Mononuclear cell (primary cell): Measurements from ENCODE around the gene CCDC120. TPM values are rescaled to one million over a fixed set of nuclear protein-coding genes. Genes with fewer than 3 reads are reported as not detected.

Source experiments
- H3K27me3 ChIP-seq: 2 replicates; pipeline ENCODE4 v1.6.0; 2011; ENCODE audit warnings: low read length, control low read depth; ENCODE audit not compliant: insufficient read depth
- H3K4me1 ChIP-seq: 2 replicates; pipeline ENCODE4 v1.5.1; 2011; ENCODE audit warnings: mild to moderate bottlenecking, low read length, control low read depth; ENCODE audit not compliant: insufficient read depth
- H3K4me3 ChIP-seq: 2 replicates; pipeline ENCODE4 v1.5.1; 2011; ENCODE audit warnings: mild to moderate bottlenecking, low read length, moderate library complexity
- H3K9me3 ChIP-seq: 2 replicates; pipeline ENCODE4 v1.5.1; 2011; ENCODE audit warnings: low read depth, mild to moderate bottlenecking, control low read depth, low read length
- total RNA-seq: library from RNA; depleted of rRNA; stranded (reverse); fragments of >200 nt; gene quantifications from one replicate; pipeline ENCODE4 v1.2.3, GENCODE V29; 2012

The CCDC120 gene
- 2.9 TPM for total RNA-seq

DNA sequence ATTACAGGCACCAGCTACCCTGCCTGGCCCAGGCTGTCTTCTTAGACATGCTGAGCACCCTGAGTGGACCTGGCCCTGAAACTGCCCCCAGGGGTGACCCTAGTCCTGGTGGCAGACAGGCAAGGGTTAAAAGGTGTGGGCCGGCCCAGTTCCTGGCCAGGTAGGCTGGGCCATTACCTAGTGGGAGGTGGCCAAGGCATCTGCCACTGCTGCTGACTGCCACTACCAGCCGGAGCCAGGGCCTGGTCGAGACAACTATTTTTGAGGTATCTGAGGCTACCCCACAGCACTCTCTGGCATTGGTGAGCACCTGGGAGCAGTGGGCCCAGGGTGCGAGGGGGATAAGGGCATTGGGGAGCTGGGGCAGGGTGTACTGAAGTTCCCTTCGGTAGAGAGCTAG is at the start of gene CCDC120:
CCDC120 (plus strand) TSS at position 206 of the 400 bp plus-strand sequence. CDS start 3,043 bp downstream, outside the sequence.
- H3K27me3 ChIP-seq, result no peaks in the 10 kb centered on the region
- H3K4me1 ChIP-seq, result peaks cover 8% of the 10 kb centered on the region
- no peaks in the 10 kb centered on the region for H3K9me3 ChIP-seq
- no peak within 1 kb of the TSS for H3K4me3 ChIP-seq

DNA sequence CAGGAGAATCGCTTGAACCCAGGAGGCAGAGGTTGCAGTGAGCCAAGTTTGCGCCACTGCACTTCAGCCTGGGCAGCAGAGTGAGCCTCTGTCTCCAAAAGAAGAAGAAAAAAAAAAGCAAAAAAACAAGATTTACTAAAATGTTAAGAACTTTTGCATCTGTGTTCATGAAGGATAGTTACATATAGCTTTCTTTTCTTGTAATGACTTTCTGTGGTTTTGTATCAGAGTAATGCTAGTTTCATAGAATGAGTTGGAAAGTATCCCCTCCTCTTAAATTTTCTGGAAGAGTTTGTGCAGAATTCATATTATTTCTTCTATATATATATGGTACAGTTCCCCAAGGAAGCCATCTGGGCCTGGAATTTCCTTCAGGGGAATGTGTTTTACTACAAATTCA is 39.7 kb upstream of the CCDC120 start:
- H3K9me3 ChIP-seq, result no peaks in the 10 kb centered on the region
- no peaks in the 10 kb centered on the region for H3K27me3 ChIP-seq
- no peak overlapping the region for H3K4me3 ChIP-seq
- no peaks in the 10 kb centered on the region for H3K4me1 ChIP-seq

DNA sequence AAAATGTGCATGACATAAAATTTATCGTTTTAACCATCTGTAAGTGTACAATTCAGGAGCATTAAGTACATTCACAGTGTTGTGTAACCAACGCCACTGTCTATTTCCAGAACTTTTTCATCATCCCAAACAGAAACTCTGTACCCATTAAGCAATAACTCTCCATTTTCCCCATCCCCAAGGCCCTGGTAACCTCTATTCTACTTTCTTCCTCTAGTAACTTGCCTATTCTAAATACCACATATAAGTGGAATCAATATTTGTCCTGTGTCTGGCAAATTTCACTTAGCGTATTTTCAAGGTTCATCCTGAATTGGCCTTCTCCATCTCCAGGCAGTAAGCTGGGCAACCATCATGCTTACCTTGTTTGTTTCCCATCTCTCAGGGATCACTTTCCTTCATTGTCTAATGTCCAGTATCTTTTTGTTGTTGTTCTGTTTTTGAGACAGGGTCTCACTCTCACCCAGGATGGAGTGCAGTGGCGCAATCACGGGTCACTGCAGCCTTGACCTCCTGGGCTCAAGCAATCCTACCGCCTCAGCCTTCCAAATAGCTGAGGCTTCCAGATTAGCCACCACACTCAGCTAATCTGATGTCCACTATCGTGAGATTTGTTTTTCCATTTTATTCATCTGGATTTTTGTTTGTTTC is 39.1 kb upstream of the CCDC120 start:
- Histone ChIP-seq H3K4me3 (no peak overlapping the region), H3K9me3 (no peaks in the 10 kb centered on the region), H3K4me1 (no peaks in the 10 kb centered on the region), H3K27me3 (no peaks in the 10 kb centered on the region)

- H3K4me3 ChIP-seq, result no peak overlapping the region
- no peaks in the 10 kb centered on the region for H3K27me3 ChIP-seq
- H3K4me1 ChIP-seq, result peaks cover 12% of the 10 kb centered on the region
- H3K9me3 ChIP-seq, result no peaks in the 10 kb centered on the region
Observed at GRCh38 chrX:49029876-49030275, 28.9 kb upstream of the CCDC120 start.

- no peak overlapping the region for H3K4me3 ChIP-seq
- H3K9me3 ChIP-seq, result no peaks in the 10 kb centered on the region
- peaks cover 12% of the 10 kb centered on the region for H3K4me1 ChIP-seq
- H3K27me3 ChIP-seq, result no peaks in the 10 kb centered on the region
Observed at GRCh38 chrX:49030283-49030682, 28.5 kb upstream of the CCDC120 start.

DNA sequence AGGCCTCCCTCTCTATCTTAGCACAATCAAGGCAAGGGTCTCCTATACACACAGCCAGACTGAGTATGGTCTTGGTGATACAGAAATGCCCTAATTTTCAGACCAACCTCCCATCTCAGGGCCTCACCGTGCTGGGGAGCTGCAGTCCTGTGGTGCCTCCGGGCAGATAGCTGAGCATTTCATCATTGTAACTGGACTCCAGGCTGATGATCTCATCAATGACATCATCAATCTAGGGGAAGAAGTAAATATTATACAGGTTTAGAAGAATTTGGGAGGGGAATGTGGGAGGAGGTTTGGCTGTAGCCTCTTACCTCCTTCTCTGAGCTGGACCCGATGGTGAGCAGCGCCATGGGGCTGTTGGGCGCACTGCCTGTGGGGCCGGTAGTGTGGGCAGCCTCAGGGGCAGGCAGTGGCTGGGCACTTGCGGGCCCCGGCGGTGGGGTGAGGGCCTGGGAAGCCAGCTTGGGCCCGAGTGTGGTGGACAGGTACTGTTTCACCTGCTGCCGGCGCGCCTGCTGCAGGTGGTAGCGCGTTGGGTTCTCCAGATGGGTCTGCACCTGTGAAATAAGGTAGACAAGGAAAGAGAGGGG is 20.8 kb upstream of the CCDC120 start:
- Histone ChIP-seq H3K9me3 (no peaks in the 10 kb centered on the region), H3K4me1 (peaks cover 50% of the 10 kb centered on the region), H3K4me3 (no peak overlapping the region), H3K27me3 (no peaks in the 10 kb centered on the region)

- Histone ChIP-seq H3K9me3 (no peaks in the 10 kb centered on the region), H3K4me1 (peaks cover 44% of the 10 kb centered on the region), H3K27me3 (no peaks in the 10 kb centered on the region), H3K4me3 (no peak overlapping the region)
Observed at GRCh38 chrX:49039598-49040375, 19.0 kb upstream of the CCDC120 start.

DNA sequence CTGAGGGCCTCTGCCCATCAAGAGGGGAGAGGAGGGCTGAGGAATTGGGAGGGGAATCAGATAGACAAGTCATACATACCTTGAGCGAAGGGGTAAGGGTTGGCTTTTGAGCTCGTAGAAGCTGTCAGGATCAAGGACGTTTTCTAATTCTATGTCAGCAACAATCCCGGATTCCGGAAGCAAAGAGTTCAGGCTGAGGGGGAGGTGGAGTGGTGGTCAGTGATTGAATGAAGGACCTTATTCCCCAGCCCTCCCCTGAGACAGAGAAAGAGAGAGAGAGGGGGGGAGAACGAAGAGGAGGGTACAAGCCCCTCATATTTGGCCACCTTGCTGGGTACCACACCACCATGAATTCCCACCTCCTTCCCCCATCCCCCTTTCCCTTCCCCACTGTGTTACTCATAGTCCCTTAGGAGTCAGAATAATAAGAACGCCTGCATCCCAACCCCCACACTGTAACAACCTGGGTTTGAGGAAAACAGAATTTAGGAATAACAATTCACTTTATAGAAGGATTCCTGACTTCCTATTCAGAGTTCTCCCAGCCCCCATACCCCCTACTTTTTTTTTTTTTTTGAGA is 18.3 kb upstream of the CCDC120 start:
- H3K4me1 ChIP-seq, result peaks cover 44% of the 10 kb centered on the region
- no peaks in the 10 kb centered on the region for H3K27me3 ChIP-seq
- no peaks in the 10 kb centered on the region for H3K9me3 ChIP-seq
- H3K4me3 ChIP-seq, result no peak overlapping the region

DNA sequence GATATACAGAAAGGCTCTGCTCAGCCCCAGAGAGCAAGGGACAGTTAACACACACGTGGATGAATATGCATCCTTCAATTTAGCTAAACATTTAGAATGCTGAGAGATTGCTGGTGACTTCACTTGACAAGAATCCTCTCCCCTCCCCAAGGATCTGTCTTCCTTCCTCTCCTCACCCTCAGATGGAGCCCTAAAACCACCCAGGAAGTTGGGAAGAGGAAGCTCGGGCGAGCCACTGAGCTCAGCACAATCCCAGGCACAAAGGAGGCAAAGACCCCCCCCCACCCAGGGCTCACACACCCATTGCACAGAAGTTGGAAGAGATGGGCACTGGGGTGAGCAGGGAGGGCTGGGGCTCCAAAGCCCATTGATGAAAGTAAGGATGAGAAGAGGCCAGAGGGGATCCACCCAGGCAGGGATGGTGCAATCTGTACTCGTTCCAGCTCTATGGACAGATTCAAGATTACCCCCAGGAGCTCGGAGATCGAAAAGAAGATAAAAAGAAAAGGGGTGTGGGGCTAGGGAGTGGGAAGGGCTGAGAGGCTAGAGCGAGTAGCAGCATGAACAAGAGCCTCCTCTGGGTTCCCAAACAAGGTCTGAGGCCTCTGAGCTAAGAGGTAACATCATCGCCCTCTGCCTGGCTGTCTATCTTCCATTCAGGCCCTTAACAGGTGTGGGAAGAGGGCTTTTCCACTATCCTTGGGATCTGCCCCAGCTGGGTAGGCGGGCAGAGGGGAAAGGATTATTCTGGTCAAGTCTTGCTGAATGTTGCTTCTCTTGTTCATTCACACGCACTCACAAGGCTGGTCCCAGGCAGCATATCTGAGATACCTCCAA is 16.8 kb upstream of the CCDC120 start:
- Histone ChIP-seq H3K4me1 (peaks cover 44% of the 10 kb centered on the region), H3K4me3 (peak overlapping the region; percentile 64), H3K9me3 (no peaks in the 10 kb centered on the region), H3K27me3 (no peaks in the 10 kb centered on the region)

DNA sequence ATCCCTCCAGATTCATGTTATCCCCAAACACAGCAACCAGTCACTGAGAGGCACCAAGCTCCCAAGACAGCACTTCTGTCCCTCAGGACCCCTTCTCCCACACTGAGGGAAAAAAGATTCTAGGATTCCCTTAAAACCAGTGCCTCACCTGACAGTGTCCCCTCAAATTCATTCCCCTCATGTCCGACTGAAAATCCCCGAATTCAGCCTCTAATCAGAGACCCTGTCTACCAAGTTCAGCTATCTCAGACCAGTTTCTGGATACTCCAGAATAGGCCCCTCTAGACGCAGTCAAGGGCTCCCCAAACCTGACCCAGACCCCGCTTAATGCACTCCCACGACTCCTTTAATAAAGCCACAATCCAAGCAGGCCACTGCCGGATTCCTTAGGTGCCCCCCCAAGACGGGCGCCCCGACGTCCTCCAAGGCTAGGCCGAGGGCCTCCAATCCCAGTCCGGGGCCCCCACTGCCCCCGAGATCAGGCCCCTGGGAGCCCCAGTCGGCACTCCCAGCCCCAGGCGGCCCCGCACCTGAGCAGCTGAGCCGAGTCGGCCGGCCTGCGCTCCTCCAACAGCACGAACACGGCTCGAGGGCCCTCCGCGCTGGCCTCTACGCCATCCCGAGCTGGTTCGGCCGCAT is 16.1 kb upstream of the CCDC120 start:
- H3K4me1 ChIP-seq, result peaks cover 44% of the 10 kb centered on the region
- H3K9me3 ChIP-seq, result no peaks in the 10 kb centered on the region
- peak overlapping the region; percentile 64 for H3K4me3 ChIP-seq
- H3K27me3 ChIP-seq, result no peaks in the 10 kb centered on the region

GRCh38 chrX:49043220-49043986 is 15.4 kb upstream of the CCDC120 start, which contains the start of gene TFE3:
TSS of gene TFE3 (minus strand) at chrX:49043357. CDS start at chrX:49043226, 131 bp downstream.
- Histone ChIP-seq H3K4me3 (peak within 1 kb of the TSS; percentile 64), H3K4me1 (peaks cover 44% of the 10 kb centered on the region)

GRCh38 chrX:49043987-49044281 is 14.9 kb upstream of the CCDC120 start:
- H3K4me3 ChIP-seq, result no peak overlapping the region
- H3K4me1 ChIP-seq, result peaks cover 42% of the 10 kb centered on the region
- no peaks in the 10 kb centered on the region for H3K27me3 ChIP-seq
- no peaks in the 10 kb centered on the region for H3K9me3 ChIP-seq

More at GRCh38 chrX:49043220-49043986, 15.4 kb upstream of the CCDC120 start, which contains the start of gene TFE3:
- H3K27me3 ChIP-seq, result no peaks in the 10 kb centered on the region
- no peaks in the 10 kb centered on the region for H3K9me3 ChIP-seq

DNA sequence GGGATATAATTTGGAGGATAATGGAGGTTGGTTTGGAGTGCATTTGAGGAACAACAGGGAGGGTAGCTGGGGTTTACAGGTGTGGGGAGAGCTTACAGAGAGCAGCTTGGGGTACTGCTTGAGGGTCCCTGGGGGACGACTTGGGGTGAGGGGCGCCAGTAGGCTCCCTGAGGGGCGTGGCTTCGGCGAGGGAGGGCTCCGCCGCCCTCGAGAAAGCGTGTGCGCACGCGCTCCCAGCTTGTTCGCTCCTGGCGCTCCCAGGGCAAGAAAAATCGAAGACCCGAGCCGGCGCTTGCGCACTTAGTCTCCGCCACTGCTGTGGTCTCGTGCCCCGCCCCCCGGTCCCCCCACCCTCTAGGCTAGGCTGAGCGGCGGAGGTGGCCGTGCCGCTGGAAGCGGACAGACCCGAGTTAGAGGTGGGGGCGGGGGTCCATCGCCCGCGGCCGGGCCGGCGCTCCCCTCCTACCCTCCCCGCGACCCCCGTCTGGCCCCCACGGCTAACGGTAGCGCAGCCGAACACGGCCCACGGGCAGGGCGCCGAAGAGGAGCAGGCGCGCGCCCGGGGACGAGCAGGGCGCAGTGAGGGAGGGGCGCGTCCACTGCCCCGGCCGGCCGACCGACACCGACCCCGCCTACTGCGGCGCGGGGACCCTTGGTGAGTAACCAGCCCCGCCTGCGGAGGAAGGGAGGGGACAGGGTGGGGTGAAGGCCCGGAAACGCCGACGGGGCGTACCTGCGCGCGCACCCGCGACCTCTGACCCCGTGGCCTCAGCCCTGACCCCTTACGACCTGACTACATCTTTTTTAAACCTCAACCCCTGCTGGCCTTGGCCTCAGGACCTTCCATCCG is 5.4 kb upstream of the CCDC120 start:
- peaks cover 8% of the 10 kb centered on the region for H3K4me1 ChIP-seq
- no peaks in the 10 kb centered on the region for H3K27me3 ChIP-seq
- H3K9me3 ChIP-seq, result no peaks in the 10 kb centered on the region
- peak overlapping the region; percentile 38 for H3K4me3 ChIP-seq
